ENCODE data around the gene MAS1L.

- TF ChIP-seq CTCF (IDR thresholded peaks at IDR 0.05; ENCODE audit: low read depth, low read length, poor library complexity, severe bottlenecking) (no peak), EZH2phosphoT487 (IDR thresholded peaks at IDR 0.05; ENCODE audit: borderline replicate concordance, low read length) (no peak)
Observed at GRCh38 chr6:29505808-29506207, 18.1 kb upstream of the MAS1L start.
